ENCODE measurements around the gene CACNG6. TPM values are rescaled to one million over a fixed set of nuclear protein-coding genes. Genes with fewer than 3 reads are reported as not detected.

Gene CACNG6
- total RNA-seq, 3 donors from 2014 or later (not counting 1 experiment from before 2014, with no cell fraction given), result 11.5 TPM; not detected in 2

- intact Hi-C loops (cut with micrococcal nuclease), result no loop called here
- Mint-ChIP-seq H3K9me3 (peaks cover 0 to 4% of the 10 kb centered on the region in 2 donors), H3K4me3 (no peak overlapping the region), H3K27ac (no peak overlapping the region), H3K27me3 (ENCODE audit: low read depth in 2 of 2) (peaks cover 27 to 32% of the 10 kb centered on the region in 2 donors), H3K4me1 (peaks cover 2 to 22% of the 10 kb centered on the region in 2 donors), H3K36me3 (peaks cover 11% of the 10 kb centered on the region)
- Histone ChIP-seq H3K27me3 (ENCODE audit: control insufficient read depth, insufficient read depth, low read length) (peaks cover 40% of the 10 kb centered on the region), H3K27ac (ENCODE audit: low read length) (no peak overlapping the region), H3K4me1 (ENCODE audit: control insufficient read depth, insufficient read depth, low read length) (peaks cover 19% of the 10 kb centered on the region), H3K9me3 (ENCODE audit: control insufficient read depth, insufficient read depth, low read length) (peaks cover 12% of the 10 kb centered on the region), H3K36me3 (ENCODE audit: control insufficient read depth, insufficient read depth, low read length) (no peaks in the 10 kb centered on the region), H3K4me3 (ENCODE audit: low read length) (no peak overlapping the region)
- peak; percentile 40 to 44 (median 41) for ATAC-seq
- under 1% methylated on average over 50 of the region's 61 CpGs for WGBS (ENCODE audit: insufficient coverage)
- TF ChIP-seq, protein P1, sequence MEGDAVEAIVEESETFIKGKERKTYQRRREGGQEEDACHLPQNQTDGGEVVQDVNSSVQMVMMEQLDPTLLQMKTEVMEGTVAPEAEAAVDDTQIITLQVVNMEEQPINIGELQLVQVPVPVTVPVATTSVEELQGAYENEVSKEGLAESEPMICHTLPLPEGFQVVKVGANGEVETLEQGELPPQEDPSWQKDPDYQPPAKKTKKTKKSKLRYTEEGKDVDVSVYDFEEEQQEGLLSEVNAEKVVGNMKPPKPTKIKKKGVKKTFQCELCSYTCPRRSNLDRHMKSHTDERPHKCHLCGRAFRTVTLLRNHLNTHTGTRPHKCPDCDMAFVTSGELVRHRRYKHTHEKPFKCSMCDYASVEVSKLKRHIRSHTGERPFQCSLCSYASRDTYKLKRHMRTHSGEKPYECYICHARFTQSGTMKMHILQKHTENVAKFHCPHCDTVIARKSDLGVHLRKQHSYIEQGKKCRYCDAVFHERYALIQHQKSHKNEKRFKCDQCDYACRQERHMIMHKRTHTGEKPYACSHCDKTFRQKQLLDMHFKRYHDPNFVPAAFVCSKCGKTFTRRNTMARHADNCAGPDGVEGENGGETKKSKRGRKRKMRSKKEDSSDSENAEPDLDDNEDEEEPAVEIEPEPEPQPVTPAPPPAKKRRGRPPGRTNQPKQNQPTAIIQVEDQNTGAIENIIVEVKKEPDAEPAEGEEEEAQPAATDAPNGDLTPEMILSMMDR (IDR thresholded peaks at IDR 0.05), result no peak
- DNase-seq, result peak in 1 of 2 donors; percentile 23
Observed at GRCh38 chr19:53982611-53983010, 8.8 kb upstream of the CACNG6 start.

- H3K27me3 Mint-ChIP-seq (ENCODE audit: low read depth in 2 of 2), result peaks cover 26% of the 10 kb centered on the region in 2 donors
- H3K4me3 Mint-ChIP-seq, result no peak overlapping the region
- peaks cover 0 to 4% of the 10 kb centered on the region in 2 donors for H3K9me3 Mint-ChIP-seq
- DNase-seq, result no peak
- peaks cover 10% of the 10 kb centered on the region for H3K4me1 ChIP-seq (ENCODE audit: control insufficient read depth, insufficient read depth, low read length)
- ATAC-seq, result no peak
- H3K36me3 ChIP-seq (ENCODE audit: control insufficient read depth, insufficient read depth, low read length), result no peaks in the 10 kb centered on the region
- H3K27ac ChIP-seq (ENCODE audit: low read length), result no peak overlapping the region
- WGBS (ENCODE audit: insufficient coverage), result 88% methylated on average over 23 of the region's 24 CpGs
- H3K9me3 ChIP-seq (ENCODE audit: control insufficient read depth, insufficient read depth, low read length), result peaks cover 3% of the 10 kb centered on the region
- H3K4me1 Mint-ChIP-seq, result peaks cover 0 to 18% of the 10 kb centered on the region in 2 donors
- TF ChIP-seq, protein P1 (IDR thresholded peaks at IDR 0.05), result no peak
- intact Hi-C loops (cut with micrococcal nuclease), result no loop called here
- peaks cover 11% of the 10 kb centered on the region for H3K36me3 Mint-ChIP-seq
- H3K27ac Mint-ChIP-seq, result no peak overlapping the region
- H3K27me3 ChIP-seq (ENCODE audit: control insufficient read depth, insufficient read depth, low read length), result peaks cover 31% of the 10 kb centered on the region
- no peak overlapping the region for H3K4me3 ChIP-seq (ENCODE audit: low read length)
Observed at GRCh38 chr19:53983457-53984289, 7.8 kb upstream of the CACNG6 start.

GRCh38 chr19:53985863-53986262 is 5.6 kb upstream of the CACNG6 start:
- intact Hi-C loops (cut with micrococcal nuclease), result no loop called here
- ATAC-seq, result no peak
- H3K4me3 Mint-ChIP-seq, result no peak overlapping the region

More at GRCh38 chr19:53985863-53986262, 5.6 kb upstream of the CACNG6 start:
- no peak overlapping the region for H3K4me3 ChIP-seq (ENCODE audit: low read length)
- Mint-ChIP-seq H3K27ac (no peak overlapping the region), H3K27me3 (ENCODE audit: low read depth in 2 of 2) (peaks cover 7 to 15% of the 10 kb centered on the region in 2 donors), H3K36me3 (peaks cover 5% of the 10 kb centered on the region), H3K9me3 (no peaks in the 10 kb centered on the region), H3K4me1 (no peaks in the 10 kb centered on the region)
- H3K9me3 ChIP-seq (ENCODE audit: control insufficient read depth, insufficient read depth, low read length), result no peaks in the 10 kb centered on the region
- peaks cover 17% of the 10 kb centered on the region for H3K27me3 ChIP-seq (ENCODE audit: control insufficient read depth, insufficient read depth, low read length)
- WGBS (ENCODE audit: insufficient coverage), result 89% methylated on average over 6 of the region's 6 CpGs
- no peak overlapping the region for H3K27ac ChIP-seq (ENCODE audit: low read length)
- H3K36me3 ChIP-seq (ENCODE audit: control insufficient read depth, insufficient read depth, low read length), result no peaks in the 10 kb centered on the region
- DNase-seq, result no peak
- TF ChIP-seq, protein P1 (IDR thresholded peaks at IDR 0.05), result no peak
- no peaks in the 10 kb centered on the region for H3K4me1 ChIP-seq (ENCODE audit: control insufficient read depth, insufficient read depth, low read length)

Measured in natural killer cell (primary cell).